ENCODE results near the gene DISP2.

DISP2 gene

GRCh38 chr15:40349163-40349562 lies 8.9 kb upstream of the DISP2 start:
- no peak for TF ChIP-seq EZH2phosphoT487 (IDR thresholded peaks at IDR 0.05; ENCODE audit: borderline replicate concordance)
- no peak for TF ChIP-seq CTCF (conservative IDR thresholded peaks at IDR 0.05; ENCODE audit: low read length)
- H4K20me1 ChIP-seq (ENCODE audit: insufficient read depth, low read length, poor library complexity, severe bottlenecking): no peaks in the 10 kb centered on the region
- no peaks in the 10 kb centered on the region for H3K36me3 ChIP-seq (ENCODE audit: insufficient read depth, low read length)
- H3K79me2 ChIP-seq (ENCODE audit: insufficient read depth, low read length): no peaks in the 10 kb centered on the region
- H3K9me3 ChIP-seq (ENCODE audit: insufficient read depth, low read depth, low read length): no peaks in the 10 kb centered on the region
- H2AFZ ChIP-seq (ENCODE audit: low read length): no peak overlapping the region
- no peaks in the 10 kb centered on the region for H3F3A ChIP-seq (ENCODE audit: low read depth)
- peaks cover 3% of the 10 kb centered on the region for H3K4me1 ChIP-seq (ENCODE audit: insufficient read depth, low read length, poor library complexity, severe bottlenecking)
- no peak overlapping the region for H3K4me3 ChIP-seq (ENCODE audit: low read length, poor library complexity, severe bottlenecking)
- H3K4me2 ChIP-seq (ENCODE audit: low read depth, low read length, poor library complexity, severe bottlenecking): no peak overlapping the region
- H3K9me2 ChIP-seq (replicated peaks; ENCODE audit: low read depth, low read length): no peaks in the 10 kb centered on the region
- H3K9ac ChIP-seq (ENCODE audit: low read depth, low read length, poor library complexity, severe bottlenecking): peak overlapping the region; percentile 19
- H3K27me3 ChIP-seq (ENCODE audit: insufficient read depth, low read length, poor library complexity, severe bottlenecking): no peaks in the 10 kb centered on the region

- no peak overlapping the region for H2AFZ ChIP-seq (ENCODE audit: low read length)
- H3K79me2 ChIP-seq (ENCODE audit: insufficient read depth, low read length): no peaks in the 10 kb centered on the region
- peaks cover 8% of the 10 kb centered on the region for H3K4me1 ChIP-seq (ENCODE audit: insufficient read depth, low read length, poor library complexity, severe bottlenecking)
- H3K27me3 ChIP-seq (ENCODE audit: insufficient read depth, low read length, poor library complexity, severe bottlenecking): no peaks in the 10 kb centered on the region
- no peaks in the 10 kb centered on the region for H3K9me3 ChIP-seq (ENCODE audit: insufficient read depth, low read depth, low read length)
- H3K9me2 ChIP-seq (replicated peaks; ENCODE audit: low read depth, low read length): no peaks in the 10 kb centered on the region
- no peak overlapping the region for H3K4me2 ChIP-seq (ENCODE audit: low read depth, low read length, poor library complexity, severe bottlenecking)
- no peak overlapping the region for H3K9ac ChIP-seq (ENCODE audit: low read depth, low read length, poor library complexity, severe bottlenecking)
- H3K4me3 ChIP-seq (ENCODE audit: low read length, poor library complexity, severe bottlenecking): no peak overlapping the region
- H4K20me1 ChIP-seq (ENCODE audit: insufficient read depth, low read length, poor library complexity, severe bottlenecking): no peaks in the 10 kb centered on the region
- H3F3A ChIP-seq (ENCODE audit: low read depth): no peaks in the 10 kb centered on the region
- no peaks in the 10 kb centered on the region for H3K36me3 ChIP-seq (ENCODE audit: insufficient read depth, low read length)
- TF ChIP-seq CTCF (conservative IDR thresholded peaks at IDR 0.05; ENCODE audit: low read length) (no peak), EZH2phosphoT487 (IDR thresholded peaks at IDR 0.05; ENCODE audit: borderline replicate concordance) (no peak)
Observed at GRCh38 chr15:40352281-40352901, 5.6 kb upstream of the DISP2 start.

GRCh38 chr15:40353697-40354096 lies 4.3 kb upstream of the DISP2 start:
- TF ChIP-seq CTCF (conservative IDR thresholded peaks at IDR 0.05; ENCODE audit: low read length) (no peak), EZH2phosphoT487 (IDR thresholded peaks at IDR 0.05; ENCODE audit: borderline replicate concordance) (no peak)
- H3K9me3 ChIP-seq (ENCODE audit: insufficient read depth, low read depth, low read length): no peaks in the 10 kb centered on the region
- H2AFZ ChIP-seq (ENCODE audit: low read length): no peak overlapping the region
- no peaks in the 10 kb centered on the region for H3K79me2 ChIP-seq (ENCODE audit: insufficient read depth, low read length)
- H3K9ac ChIP-seq (ENCODE audit: low read depth, low read length, poor library complexity, severe bottlenecking): no peak overlapping the region
- no peaks in the 10 kb centered on the region for H3K36me3 ChIP-seq (ENCODE audit: insufficient read depth, low read length)
- H3K27me3 ChIP-seq (ENCODE audit: insufficient read depth, low read length, poor library complexity, severe bottlenecking): no peaks in the 10 kb centered on the region
- no peaks in the 10 kb centered on the region for H4K20me1 ChIP-seq (ENCODE audit: insufficient read depth, low read length, poor library complexity, severe bottlenecking)
- no peak overlapping the region for H3K4me3 ChIP-seq (ENCODE audit: low read length, poor library complexity, severe bottlenecking)
- no peaks in the 10 kb centered on the region for H3F3A ChIP-seq (ENCODE audit: low read depth)
- H3K9me2 ChIP-seq (replicated peaks; ENCODE audit: low read depth, low read length): no peaks in the 10 kb centered on the region
- no peak overlapping the region for H3K4me2 ChIP-seq (ENCODE audit: low read depth, low read length, poor library complexity, severe bottlenecking)
- peaks cover 17% of the 10 kb centered on the region for H3K4me1 ChIP-seq (ENCODE audit: insufficient read depth, low read length, poor library complexity, severe bottlenecking)
